GM21367 (cell line): ENCODE results near the gene PAXX.

Experiments used
- ATAC-seq: cut with Tn5 transposase; IDR thresholded peaks from one replicate; pipeline ENCODE4 v1.9.1; 2021; ENCODE audit not compliant: unreplicated experiment

The PAXX gene

DNA sequence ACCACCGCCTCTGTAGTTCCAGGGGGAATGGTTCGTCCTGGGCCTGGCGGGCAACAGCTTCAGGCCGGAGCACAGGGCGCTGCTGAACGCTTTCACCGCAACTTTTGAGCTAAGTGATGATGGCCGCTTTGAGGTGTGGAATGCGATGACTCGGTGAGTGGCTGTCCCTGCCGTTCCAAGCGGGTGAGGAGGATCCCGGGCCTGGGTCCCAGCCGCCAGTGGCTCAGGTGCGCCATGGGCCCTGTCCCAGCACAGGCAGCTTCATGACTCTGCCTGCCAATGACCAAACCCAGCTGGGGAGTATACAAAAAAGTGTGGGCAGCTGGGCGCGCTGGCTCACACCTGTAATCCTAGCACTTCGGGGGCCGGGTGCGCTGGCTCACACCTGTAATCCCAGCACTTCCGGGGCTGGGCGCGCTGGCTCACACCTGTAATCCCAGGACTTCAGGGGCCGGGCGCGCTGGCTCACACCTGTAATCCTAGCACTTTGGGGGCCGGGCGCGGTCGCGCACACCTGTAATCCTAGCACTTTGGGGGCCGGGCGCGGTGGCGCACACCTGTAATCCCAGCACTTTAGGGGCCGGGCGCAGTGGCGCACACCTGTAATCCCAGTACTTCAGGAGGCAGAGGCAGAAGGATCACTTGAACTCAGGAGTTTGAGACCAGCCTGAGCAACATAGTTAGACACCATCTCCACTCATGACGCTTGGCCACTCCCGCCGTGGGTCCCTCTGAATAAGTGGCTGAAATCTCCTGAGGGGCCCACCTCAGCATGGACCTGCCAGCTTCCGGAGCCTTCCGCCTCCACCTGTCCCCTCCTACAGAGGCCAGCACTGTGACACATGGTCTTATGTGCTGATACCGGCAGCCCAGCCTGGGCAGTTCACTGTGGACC lies 39.1 kb upstream of the PAXX start:
- no peak for ATAC-seq

DNA sequence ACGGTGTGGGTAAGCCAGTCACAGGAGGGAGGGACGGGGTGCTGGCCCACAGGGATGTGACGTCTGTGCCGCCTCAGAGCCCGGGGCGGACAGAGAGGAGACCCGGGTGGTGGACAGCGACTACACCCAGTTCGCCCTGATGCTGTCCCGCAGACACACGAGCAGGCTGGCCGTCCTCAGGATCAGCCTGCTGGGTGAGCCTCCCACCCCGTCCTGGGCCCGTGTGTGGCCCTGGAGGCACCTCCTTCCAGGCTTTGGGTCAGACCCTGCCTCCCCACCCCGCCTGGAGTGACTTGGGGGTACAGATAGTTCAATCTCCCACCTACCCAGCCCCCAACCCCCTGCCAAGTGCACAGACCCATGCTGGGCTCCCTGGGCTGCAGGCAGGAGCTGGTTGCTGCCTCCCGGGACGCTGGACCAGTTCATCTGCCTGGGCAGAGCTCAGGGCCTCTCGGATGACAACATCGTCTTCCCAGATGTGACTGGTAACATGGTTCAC lies 38.4 kb upstream of the PAXX start:
- ATAC-seq: no peak

DNA sequence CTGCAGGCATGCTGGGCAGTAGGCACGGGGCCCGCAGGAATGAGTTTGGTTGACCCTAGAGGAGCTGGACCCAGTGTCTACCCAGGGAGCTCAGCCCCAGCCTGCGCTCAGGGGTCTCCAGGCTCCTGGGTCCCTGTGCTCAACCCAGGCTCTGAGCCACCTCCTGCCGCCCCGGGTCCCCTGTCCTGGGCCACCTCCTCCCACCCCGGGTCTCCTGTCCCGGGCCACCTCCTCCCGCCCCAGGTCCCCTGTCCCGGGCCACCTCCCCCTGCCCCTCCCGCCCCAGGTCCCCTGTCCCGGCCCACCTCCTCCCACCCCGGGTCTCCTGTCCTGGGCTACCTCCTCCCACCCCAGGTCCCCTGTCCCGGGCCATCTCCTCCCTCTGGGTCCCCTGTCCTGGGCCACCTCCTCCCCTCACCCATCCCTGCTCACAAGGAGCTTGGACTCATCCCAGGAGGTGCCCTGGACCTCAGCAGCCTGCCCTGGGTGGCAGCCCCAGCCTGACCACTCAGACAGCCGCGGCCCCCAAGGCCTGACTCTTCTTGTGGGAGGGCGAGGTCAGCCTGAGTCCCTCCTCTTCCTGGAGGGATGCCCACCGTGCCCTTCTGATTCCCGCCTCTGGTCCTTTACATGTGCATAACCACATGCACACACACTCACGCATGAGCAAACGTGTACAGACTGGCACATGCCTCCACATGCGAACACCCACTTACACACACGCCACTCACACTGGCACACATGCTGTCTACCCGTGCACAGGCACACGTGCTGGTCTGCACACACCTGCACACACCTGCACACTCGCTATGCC lies 37.7 kb upstream of the PAXX start:
- ATAC-seq: no peak

GRCh38 chr9:136955202-136955942 lies 36.9 kb upstream of the PAXX start:
- ATAC-seq: no peak

DNA sequence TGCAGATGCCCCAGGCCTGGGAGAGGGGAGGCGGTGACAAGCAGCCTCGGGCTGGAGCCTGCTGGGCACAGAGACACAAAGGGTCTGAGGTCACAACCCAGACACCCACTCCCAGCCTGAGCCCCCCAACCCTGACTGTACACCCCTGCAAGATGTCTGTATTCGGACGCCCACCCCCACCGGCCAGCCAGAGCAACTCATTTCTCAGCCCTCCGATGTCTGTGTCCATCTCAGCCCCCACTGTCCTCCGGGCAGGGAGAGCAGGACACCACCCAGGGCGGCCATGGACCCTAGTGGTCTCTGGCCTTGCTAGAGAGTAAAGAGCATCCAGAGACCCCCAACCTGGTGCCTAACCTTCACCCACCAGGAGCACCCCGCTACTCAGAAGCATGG lies 36.3 kb upstream of the PAXX start:
- ATAC-seq: no peak

GRCh38 chr9:136956604-136957003 lies 35.6 kb upstream of the PAXX start:
- no peak for ATAC-seq

GRCh38 chr9:136957461-136957860 lies 34.8 kb upstream of the PAXX start:
- no peak for ATAC-seq

GRCh38 chr9:136957901-136958300 lies 34.3 kb upstream of the PAXX start:
- ATAC-seq: no peak

GRCh38 chr9:136958473-136958872 lies 33.7 kb upstream of the PAXX start:
- ATAC-seq: no peak

DNA sequence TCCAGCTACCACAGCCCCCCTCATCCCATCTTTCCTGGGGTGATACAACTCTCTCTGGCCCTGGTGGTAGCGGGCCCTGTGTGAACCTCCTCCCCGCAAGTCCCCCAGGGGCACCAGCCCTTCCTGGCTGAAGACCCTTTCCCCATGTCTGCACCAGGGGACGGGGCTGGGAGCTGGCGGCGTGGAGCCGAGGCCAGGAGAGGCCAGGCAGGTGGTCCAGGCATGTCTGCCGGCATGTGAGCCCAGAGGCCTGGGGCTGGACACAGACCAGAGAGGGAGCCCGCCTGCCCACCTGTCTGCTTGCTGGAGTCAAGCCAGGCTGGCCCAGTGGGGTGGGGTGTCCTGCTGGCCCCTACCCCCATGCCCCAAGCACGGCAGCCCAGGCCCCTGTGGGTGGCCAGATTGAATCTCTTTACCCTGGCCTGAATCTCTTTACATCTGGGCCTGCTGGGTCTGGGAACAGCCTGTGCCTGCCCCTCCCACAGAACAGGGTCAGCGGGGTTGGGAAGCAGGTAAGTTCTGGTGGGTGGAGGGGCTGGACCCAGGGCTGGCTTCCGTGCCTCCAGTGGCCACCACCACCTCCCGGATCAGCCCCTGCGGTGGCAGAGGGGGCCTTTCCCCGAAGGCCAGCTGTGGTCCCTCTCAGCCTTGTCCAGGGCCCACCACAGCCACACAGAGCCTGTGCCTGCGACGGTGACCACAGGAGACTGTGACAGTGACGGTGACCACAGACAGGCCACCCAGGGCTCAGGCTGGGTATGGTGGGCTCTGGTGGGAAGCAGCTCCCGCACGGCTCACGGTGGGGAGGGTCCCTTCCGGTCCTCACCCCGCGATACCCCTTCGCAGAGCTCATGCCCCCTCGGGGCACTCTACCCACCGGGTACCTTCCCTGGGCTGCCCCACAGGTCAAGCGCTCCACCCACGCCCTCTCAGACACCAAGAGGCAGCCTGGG lies 33.0 kb upstream of the PAXX start:
- ATAC-seq: no peak

- ATAC-seq: no peak
Measured at GRCh38 chr9:136960212-136960937, 31.8 kb upstream of the PAXX start.

- no peak for ATAC-seq
Measured at GRCh38 chr9:136960938-136961275, 31.3 kb upstream of the PAXX start.

- no peak for ATAC-seq
Measured at GRCh38 chr9:136961279-136962065, 30.8 kb upstream of the PAXX start.

- no peak for ATAC-seq
Measured at GRCh38 chr9:136962163-136962562, 30.1 kb upstream of the PAXX start.

DNA sequence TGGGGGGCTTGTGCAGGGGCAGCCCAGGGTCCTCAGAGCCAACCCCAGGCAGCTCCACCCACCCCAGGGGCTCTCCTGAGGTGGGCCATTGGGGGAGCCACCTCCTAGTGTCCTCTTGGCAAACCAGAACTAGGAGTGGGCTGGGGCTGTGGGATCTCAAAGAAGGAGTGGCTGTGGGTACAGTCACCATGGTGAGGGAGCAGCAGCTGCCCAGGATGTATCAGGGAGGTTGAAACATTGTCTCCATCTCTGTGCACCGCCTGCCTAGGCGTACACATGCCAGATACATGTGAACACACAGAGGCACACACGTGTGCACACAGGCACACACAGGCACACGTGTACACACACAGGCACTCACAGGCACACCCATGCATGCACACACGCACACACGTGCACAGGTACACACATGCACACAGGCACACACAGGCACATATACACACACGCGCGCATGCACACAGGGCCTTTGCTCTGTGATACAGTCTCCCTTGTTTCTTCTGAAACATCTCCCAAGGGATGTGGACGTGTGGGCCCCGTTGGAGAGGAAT lies 29.4 kb upstream of the PAXX start:
- no peak for ATAC-seq

DNA sequence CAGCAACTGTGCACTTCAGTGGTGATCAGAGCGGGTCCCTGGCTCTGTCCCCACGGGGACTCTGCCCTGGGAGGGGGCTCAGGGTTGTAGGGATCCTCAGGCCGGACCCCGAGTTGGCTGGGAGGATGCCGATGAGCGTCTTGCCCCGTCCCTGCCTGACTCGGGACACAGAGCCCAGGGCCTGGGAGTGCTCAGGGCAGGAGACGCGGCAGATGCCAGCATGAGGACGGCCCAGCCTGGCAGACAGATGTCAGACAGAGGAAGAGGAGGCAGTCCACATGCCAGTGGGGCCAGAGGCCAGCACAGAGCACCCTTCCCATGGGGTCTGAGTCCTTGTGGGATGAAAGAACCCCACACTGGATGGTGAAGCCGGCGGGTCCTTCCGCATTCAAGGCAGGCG lies 28.9 kb upstream of the PAXX start:
- ATAC-seq: no peak

DNA sequence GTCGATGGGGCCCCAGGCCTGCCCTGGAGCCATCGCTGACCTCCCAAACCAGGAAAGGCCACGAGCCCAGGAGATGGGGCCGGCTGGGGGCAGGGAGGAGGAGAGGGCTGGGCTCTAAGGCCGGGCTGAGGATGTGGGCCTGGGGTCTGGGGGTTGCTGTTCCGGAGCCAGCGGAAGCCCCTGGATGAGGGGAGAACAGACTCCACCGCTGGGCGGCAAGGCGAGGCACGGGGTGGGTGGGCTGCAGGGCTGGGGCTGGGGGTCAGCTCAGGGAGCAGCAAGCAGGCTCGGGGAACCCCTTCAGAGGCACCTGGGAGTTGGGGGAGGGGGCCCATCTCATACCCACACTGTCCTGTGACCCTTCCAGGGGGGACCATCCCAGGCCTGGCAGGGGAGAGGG lies 28.5 kb upstream of the PAXX start:
- ATAC-seq: no peak

DNA sequence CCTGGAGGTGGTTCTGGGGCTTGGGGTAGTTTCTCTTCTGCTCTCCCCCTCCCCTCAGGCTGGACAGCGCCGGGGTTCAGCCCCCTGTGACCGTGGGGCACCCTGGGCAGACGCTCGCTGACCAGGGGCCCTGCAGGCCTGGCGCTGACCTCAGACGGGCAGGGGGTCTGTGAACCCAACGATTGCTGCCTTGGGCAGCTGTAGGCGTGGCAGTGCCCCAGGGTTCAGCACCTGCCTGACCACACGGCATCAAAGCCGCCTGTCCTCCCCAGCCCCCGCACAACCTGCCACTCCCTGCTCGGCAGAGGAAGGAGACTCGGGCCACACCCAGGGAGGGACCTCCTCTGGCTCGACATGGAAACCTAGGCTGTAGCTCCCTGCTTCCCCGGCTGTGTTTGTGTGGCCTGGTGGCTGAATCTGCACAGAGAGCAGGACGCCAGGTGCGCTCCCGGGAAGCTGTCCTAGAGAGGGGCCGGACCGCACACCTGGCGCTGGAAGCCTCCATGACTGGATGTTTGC lies 28.0 kb upstream of the PAXX start:
- no peak for ATAC-seq
